Measurements from ENCODE around the gene ARHGAP1.

The ARHGAP1 gene

DNA sequence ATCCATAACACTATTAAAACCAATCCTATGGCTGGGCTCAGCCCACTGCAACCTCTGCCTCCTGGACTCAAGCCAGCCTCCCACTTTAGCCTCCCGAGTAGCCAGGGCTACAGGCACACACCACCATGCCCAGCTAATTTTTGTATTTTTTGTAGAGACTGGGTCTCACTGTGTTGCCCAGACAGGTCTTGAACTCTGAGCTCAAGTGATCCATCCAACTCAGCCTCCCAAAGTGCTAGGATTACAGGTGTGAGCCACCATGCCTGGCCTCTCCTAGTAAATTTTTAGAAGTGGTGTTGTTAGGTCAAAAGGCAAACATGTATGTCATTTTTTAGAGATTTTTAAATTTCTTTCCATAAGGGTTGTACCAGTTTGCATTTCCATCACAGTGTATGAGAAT, 32.8 kb upstream of the ARHGAP1 start:
- Histone ChIP-seq H3K4me1 (ENCODE audit: control insufficient read depth, insufficient read depth, low read length) (no peaks in the 10 kb centered on the region), H3K9me3 (replicated peaks; ENCODE audit: low read length) (no peaks in the 10 kb centered on the region), H3K4me3 (ENCODE audit: low read length) (no peak overlapping the region), H3K9ac (ENCODE audit: low read depth, low read length) (no peak overlapping the region), H3K36me3 (ENCODE audit: insufficient read depth, low read length) (no peaks in the 10 kb centered on the region), H3K4me2 (ENCODE audit: low read length) (no peak overlapping the region), H3K27me3 (ENCODE audit: control insufficient read depth, insufficient read depth, low read length) (no peaks in the 10 kb centered on the region)

DNA sequence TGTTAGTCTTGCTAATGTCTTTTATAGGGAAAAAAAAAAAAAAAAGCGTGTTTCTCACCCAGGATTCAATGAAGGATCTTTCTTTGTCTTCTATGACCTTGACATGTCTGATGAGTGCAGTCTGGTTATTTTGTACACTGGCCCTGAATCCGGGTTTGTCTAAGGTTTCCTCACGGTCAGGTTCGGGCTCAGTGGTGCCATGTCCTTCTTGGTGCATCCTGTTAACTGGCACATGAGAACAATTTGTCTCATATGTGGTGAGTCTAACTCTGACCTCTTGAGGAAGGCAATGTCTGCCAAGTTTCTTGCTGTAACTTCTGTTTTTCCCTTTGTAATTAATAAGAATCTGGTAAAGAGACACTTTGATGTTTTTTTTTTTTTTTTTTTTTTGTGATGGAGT, 31.1 kb upstream of the ARHGAP1 start:
- H3K4me1 ChIP-seq (ENCODE audit: control insufficient read depth, insufficient read depth, low read length), result no peaks in the 10 kb centered on the region
- H3K36me3 ChIP-seq (ENCODE audit: insufficient read depth, low read length), result no peaks in the 10 kb centered on the region
- no peak overlapping the region for H3K9ac ChIP-seq (ENCODE audit: low read depth, low read length)
- no peak overlapping the region for H3K4me2 ChIP-seq (ENCODE audit: low read length)
- H3K4me3 ChIP-seq (ENCODE audit: low read length), result no peak overlapping the region
- no peaks in the 10 kb centered on the region for H3K9me3 ChIP-seq (replicated peaks; ENCODE audit: low read length)
- H3K27me3 ChIP-seq (ENCODE audit: control insufficient read depth, insufficient read depth, low read length), result no peaks in the 10 kb centered on the region

DNA sequence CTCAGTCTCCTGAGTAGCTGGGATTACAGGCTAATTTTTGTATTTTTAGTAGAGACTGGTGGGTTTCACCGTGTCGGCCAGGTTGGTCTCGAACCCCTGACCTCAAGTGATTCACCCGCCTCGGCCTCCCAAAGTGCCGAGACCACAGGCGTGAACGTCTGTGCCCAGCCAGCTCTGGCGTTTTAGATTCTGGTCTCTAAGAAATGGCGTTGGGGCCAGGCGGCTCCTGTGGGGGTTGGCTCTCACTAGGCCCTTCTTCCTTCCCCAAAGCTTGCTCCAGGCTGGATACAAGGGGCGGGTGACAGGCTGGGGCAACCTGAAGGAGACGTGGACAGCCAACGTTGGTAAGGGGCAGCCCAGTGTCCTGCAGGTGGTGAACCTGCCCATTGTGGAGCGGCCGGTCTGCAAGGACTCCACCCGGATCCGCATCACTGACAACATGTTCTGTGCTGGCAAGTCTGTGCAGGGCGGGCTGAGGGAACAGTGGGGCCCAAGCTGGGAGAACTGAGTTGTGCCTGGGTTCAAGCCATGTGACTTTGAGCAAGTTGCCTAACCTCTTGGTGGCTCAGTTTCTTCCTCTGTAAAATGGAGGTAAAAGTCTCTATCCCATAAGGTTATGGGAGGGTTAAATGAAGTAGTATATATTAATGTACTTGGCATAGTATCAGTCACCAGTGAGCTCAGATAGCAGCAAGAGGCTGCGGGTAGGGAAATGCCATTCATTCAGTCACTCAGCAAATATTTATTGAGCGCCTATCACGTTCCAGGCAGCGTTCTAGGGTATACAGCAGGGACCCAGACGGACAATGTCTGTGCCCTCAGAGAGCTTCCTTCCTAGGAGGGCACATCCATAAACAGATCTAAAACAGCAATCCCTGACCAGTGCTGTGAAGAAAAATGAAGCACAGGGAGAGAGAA, 28.9 kb upstream of the ARHGAP1 start:
- Histone ChIP-seq H3K36me3 (ENCODE audit: insufficient read depth, low read length) (no peaks in the 10 kb centered on the region), H3K9ac (ENCODE audit: low read depth, low read length) (no peak overlapping the region), H3K4me2 (ENCODE audit: low read length) (no peak overlapping the region), H3K4me3 (ENCODE audit: low read length) (no peak overlapping the region), H3K27me3 (ENCODE audit: control insufficient read depth, insufficient read depth, low read length) (no peaks in the 10 kb centered on the region), H3K9me3 (replicated peaks; ENCODE audit: low read length) (no peaks in the 10 kb centered on the region), H3K4me1 (ENCODE audit: control insufficient read depth, insufficient read depth, low read length) (no peaks in the 10 kb centered on the region)

DNA sequence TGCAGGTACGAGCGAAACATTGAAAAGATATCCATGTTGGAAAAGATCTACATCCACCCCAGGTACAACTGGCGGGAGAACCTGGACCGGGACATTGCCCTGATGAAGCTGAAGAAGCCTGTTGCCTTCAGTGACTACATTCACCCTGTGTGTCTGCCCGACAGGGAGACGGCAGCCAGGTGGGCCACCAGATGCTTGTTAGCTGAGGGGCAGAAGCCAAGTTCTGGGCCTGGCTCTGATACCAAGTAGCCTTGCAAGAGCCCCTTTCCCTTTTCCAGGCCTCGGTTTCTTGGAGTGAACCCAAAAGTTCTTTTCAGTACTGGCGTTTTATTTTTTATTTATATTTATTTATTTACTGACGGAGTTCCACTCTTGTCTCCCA, 28.2 kb upstream of the ARHGAP1 start:
- Histone ChIP-seq H3K4me2 (ENCODE audit: low read length) (no peak overlapping the region), H3K4me1 (ENCODE audit: control insufficient read depth, insufficient read depth, low read length) (no peaks in the 10 kb centered on the region), H3K9ac (ENCODE audit: low read depth, low read length) (no peak overlapping the region), H3K9me3 (replicated peaks; ENCODE audit: low read length) (no peaks in the 10 kb centered on the region), H3K36me3 (ENCODE audit: insufficient read depth, low read length) (no peaks in the 10 kb centered on the region), H3K4me3 (ENCODE audit: low read length) (no peak overlapping the region), H3K27me3 (ENCODE audit: control insufficient read depth, insufficient read depth, low read length) (no peaks in the 10 kb centered on the region)

DNA sequence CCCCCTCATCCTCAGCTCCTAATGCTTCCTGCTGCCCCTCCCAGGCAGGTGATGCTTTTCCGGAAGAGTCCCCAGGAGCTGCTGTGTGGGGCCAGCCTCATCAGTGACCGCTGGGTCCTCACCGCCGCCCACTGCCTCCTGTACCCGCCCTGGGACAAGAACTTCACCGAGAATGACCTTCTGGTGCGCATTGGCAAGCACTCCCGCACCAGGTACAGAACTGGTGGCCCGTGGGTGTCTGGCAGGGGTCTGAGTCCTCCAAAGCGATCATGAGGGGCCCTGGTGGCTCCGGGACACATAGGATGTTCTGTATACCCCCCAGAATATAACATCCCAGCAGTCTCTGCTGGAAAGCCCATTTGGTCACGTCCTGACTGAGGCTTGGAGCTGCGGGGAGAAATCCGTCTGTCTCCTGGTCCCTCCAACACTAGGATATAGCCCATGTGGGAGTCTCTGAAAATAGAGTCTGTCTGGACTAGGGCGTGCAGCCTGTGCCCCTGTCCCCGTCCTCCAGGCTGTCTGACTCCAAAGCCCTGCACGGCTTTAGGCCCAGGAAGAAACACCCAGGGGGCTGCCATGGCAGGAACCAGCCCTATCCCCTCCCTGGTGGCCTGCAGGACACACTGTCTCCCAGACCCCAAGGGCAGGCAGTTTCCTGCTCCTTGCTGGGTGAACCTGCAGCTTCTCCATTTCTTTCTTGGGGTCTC, 27.7 kb upstream of the ARHGAP1 start:
- Histone ChIP-seq H3K27me3 (ENCODE audit: control insufficient read depth, insufficient read depth, low read length) (no peaks in the 10 kb centered on the region), H3K4me3 (ENCODE audit: low read length) (no peak overlapping the region), H3K9ac (ENCODE audit: low read depth, low read length) (no peak overlapping the region), H3K9me3 (replicated peaks; ENCODE audit: low read length) (no peaks in the 10 kb centered on the region), H3K4me1 (ENCODE audit: control insufficient read depth, insufficient read depth, low read length) (no peaks in the 10 kb centered on the region), H3K4me2 (ENCODE audit: low read length) (no peak overlapping the region), H3K36me3 (ENCODE audit: insufficient read depth, low read length) (no peaks in the 10 kb centered on the region)

DNA sequence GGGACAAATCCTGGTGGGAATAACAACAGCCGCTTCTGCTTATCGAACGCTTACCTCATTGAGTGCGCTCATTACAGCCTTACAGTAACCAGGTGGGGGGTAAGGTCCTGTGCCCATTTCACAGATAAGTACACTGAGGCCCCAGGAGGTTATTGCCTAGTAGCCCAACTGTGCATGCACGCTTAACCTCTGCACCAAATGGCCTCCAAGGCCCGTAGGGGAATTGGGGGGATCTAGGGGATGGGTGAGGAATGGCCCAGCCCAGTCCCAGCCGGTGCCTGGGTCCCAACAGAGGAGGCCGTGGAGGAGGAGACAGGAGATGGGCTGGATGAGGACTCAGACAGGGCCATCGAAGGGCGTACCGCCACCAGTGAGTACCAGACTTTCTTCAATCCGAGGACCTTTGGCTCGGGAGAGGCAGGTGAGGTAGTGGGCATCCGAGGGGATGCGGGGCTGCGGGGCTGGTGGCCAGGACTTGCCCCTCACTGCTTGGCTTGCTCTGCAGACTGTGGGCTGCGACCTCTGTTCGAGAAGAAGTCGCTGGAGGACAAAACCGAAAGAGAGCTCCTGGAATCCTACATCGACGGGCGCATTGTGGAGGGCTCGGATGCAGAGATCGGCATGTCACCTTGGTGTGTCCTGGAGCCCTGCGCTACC, 25.9 kb upstream of the ARHGAP1 start:
- no peaks in the 10 kb centered on the region for H3K4me1 ChIP-seq (ENCODE audit: control insufficient read depth, insufficient read depth, low read length)
- H3K4me2 ChIP-seq (ENCODE audit: low read length), result no peak overlapping the region
- H3K27me3 ChIP-seq (ENCODE audit: control insufficient read depth, insufficient read depth, low read length), result no peaks in the 10 kb centered on the region
- H3K9me3 ChIP-seq (replicated peaks; ENCODE audit: low read length), result no peaks in the 10 kb centered on the region
- no peak overlapping the region for H3K4me3 ChIP-seq (ENCODE audit: low read length)
- no peaks in the 10 kb centered on the region for H3K36me3 ChIP-seq (ENCODE audit: insufficient read depth, low read length)
- no peak overlapping the region for H3K9ac ChIP-seq (ENCODE audit: low read depth, low read length)

DNA sequence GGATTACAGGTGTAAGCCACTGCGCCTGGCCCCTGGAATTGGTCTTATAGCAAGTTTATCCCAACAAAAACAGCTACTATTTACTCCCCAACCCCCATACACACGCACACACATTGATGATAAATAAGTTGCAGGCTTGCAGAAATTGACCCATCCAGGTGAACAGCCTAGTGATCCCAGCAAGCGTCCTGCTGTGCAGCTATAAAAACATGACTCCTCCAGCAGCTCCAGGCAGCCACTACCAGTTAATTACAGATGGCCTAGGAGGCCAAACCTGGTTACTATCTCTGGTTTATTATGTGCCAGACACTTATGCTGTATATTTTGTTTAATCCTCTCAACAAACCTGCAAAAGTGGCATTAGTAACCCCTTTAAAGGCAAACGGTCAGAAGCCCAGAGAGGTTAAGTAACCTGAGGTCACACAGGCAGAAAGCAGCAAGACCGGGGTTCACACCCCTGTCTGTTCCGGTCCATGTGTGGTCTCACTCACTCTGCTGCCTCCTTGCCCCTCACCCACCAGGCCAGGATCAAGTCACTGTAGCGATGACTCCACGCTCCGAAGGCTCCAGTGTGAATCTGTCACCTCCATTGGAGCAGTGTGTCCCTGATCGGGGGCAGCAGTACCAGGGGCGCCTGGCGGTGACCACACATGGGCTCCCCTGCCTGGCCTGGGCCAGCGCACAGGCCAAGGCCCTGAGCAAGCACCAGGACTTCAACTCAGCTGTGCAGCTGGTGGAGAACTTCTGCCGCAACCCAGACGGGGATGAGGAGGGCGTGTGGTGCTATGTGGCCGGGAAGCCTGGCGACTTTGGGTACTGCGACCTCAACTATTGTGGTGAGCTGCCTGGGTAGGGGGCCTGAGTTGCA, 25.2 kb upstream of the ARHGAP1 start:
- H3K4me3 ChIP-seq (ENCODE audit: low read length), result no peak overlapping the region
- H3K9me3 ChIP-seq (replicated peaks; ENCODE audit: low read length), result no peaks in the 10 kb centered on the region
- H3K36me3 ChIP-seq (ENCODE audit: insufficient read depth, low read length), result no peaks in the 10 kb centered on the region
- H3K9ac ChIP-seq (ENCODE audit: low read depth, low read length), result no peak overlapping the region
- no peak overlapping the region for H3K4me2 ChIP-seq (ENCODE audit: low read length)
- H3K27me3 ChIP-seq (ENCODE audit: control insufficient read depth, insufficient read depth, low read length), result no peaks in the 10 kb centered on the region
- H3K4me1 ChIP-seq (ENCODE audit: control insufficient read depth, insufficient read depth, low read length), result no peaks in the 10 kb centered on the region

DNA sequence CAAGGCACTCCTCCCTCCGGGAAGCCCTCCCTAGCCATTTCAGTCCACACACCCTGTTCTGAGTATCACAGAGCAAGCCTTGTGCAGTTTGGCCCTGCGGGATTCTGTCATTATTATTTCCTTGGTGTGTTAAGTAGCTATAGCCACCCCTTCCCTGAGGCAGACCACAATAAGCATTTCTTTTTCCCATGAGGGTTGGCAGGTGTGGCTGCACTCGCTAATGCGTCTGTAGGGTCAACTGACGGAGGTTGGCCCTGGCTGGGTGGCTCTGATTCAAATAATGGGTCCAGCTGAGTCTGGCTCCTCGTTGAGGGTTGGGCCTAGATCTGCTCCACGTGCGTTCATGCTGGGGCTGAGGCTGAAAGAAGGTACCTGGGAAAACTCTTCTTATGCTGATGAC, 23.7 kb upstream of the ARHGAP1 start:
- Histone ChIP-seq H3K9ac (ENCODE audit: low read depth, low read length) (no peak overlapping the region), H3K4me2 (ENCODE audit: low read length) (no peak overlapping the region), H3K9me3 (replicated peaks; ENCODE audit: low read length) (no peaks in the 10 kb centered on the region), H3K4me3 (ENCODE audit: low read length) (no peak overlapping the region), H3K27me3 (ENCODE audit: control insufficient read depth, insufficient read depth, low read length) (no peaks in the 10 kb centered on the region), H3K4me1 (ENCODE audit: control insufficient read depth, insufficient read depth, low read length) (no peaks in the 10 kb centered on the region), H3K36me3 (ENCODE audit: insufficient read depth, low read length) (no peaks in the 10 kb centered on the region)

DNA sequence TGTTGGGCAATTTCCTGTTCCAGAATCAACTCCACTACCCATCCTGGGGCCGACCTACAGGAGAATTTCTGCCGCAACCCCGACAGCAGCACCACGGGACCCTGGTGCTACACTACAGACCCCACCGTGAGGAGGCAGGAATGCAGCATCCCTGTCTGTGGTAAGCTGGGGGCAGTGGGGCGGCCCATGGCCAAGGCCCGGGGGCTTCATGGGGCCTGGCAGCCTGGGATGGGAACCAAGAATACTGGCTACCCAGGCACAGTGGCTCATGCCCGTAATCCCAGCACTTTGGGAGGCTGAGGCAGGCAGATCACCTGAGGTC, 22.9 kb upstream of the ARHGAP1 start:
- Histone ChIP-seq H3K4me2 (ENCODE audit: low read length) (no peak overlapping the region), H3K27me3 (ENCODE audit: control insufficient read depth, insufficient read depth, low read length) (no peaks in the 10 kb centered on the region), H3K9ac (ENCODE audit: low read depth, low read length) (no peak overlapping the region), H3K4me1 (ENCODE audit: control insufficient read depth, insufficient read depth, low read length) (peaks cover 3% of the 10 kb centered on the region), H3K4me3 (ENCODE audit: low read length) (no peak overlapping the region), H3K36me3 (ENCODE audit: insufficient read depth, low read length) (no peaks in the 10 kb centered on the region), H3K9me3 (replicated peaks; ENCODE audit: low read length) (no peaks in the 10 kb centered on the region)

DNA sequence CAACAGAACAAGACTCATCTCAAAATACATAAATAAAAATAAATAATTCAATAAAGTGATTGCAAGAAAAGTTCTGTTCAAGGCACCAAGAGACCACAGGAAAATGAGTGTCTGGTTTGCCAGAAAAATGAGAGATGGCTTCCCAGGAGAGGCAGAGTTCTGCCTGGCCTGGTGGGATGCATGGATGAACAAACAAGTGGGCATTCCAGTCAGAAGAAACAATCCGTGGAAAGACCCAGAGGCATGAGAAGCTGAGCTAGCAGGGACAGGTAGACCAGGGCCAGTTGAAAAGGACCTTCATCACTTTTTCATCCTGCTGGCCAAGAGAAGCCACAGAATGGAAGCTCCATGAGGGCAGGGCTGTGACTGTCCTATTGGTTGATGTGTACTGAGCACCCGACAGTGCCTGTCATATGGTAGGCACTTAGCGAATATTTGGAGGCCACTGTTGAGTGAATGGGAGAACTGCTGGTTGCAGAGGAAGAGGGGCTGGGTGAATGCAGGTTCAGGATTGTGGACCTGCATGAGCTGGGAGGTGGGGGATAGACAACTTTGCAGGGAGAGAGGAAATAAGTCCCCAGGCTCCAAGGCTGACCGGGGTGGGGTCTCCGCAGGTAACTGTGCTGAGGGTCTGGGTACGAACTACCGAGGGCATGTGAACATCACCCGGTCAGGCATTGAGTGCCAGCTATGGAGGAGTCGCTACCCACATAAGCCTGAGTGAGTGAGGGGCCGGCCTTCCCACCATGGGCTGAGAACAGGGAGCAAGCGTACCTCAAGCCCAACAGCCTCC, 22.3 kb upstream of the ARHGAP1 start:
- no peak overlapping the region for H3K9ac ChIP-seq (ENCODE audit: low read depth, low read length)
- no peaks in the 10 kb centered on the region for H3K27me3 ChIP-seq (ENCODE audit: control insufficient read depth, insufficient read depth, low read length)
- no peaks in the 10 kb centered on the region for H3K9me3 ChIP-seq (replicated peaks; ENCODE audit: low read length)
- H3K4me1 ChIP-seq (ENCODE audit: control insufficient read depth, insufficient read depth, low read length), result peaks cover 8% of the 10 kb centered on the region
- H3K4me3 ChIP-seq (ENCODE audit: low read length), result no peak overlapping the region
- no peaks in the 10 kb centered on the region for H3K36me3 ChIP-seq (ENCODE audit: insufficient read depth, low read length)
- H3K4me2 ChIP-seq (ENCODE audit: low read length), result no peak overlapping the region

All from skeletal muscle satellite cell (primary cell).